Measurements from ENCODE around the gene SLC16A4. TPM values are rescaled to one million over a fixed set of nuclear protein-coding genes. Genes with fewer than 3 reads are reported as not detected.

SLC16A4 gene
- total RNA-seq, 1 donor from 2014 or later: 9.6 TPM

DNA sequence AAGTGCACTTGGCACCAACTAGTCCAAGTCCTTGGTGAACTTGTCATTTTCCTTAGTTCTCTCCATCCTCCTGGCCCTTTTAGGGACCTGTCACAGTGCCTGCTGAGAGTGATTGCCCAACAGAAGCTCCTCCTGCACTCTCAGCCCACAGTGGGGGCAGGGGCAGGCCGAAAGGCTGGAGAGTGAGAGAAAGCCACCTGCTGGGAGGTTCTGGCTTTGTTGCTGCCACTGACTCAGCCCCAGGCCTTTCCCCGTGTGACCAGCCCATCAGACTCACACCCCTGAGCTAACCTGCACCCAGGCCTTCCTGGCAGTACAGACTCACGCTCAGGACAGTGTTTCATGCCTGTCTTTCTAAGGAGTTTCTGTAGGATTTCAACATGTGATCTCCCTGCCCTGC lies 43.0 kb upstream of the SLC16A4 start:
- Histone ChIP-seq H3K27me3 (ENCODE audit: low read depth) (no peaks in the 10 kb centered on the region), H3K4me1 (peaks cover 13% of the 10 kb centered on the region), H3K4me3 (no peak overlapping the region), H3K36me3 (no peaks in the 10 kb centered on the region), H3K9me3 (no peaks in the 10 kb centered on the region), H3K27ac (peak overlapping the region; percentile 53)
- intact Hi-C loops (cut with DNase I): no loop called here
- DNase-seq: peak; percentile 80
- ATAC-seq: peak; percentile 94 to 96
- peak; percentile 17 for TF ChIP-seq CTCF (IDR thresholded peaks at IDR 0.05)

DNA sequence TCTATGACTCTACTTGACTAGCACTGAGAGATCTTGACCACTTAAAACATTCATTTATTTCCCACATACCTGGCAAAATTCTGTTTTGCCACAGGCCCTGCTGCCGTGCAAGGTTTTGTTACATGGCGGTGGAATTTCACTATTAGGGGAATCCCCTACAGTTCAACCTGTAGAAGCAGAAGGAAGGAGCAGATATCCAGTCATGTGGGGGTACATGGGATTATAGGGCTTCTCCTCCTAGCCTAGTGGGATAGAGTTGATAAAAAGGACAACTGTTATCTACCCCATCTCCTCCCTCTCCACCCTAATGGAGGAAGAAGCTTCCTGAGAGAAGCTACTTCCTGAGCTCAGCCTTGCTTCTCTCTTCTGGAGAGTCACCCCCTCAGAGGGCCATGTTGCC lies 42.4 kb upstream of the SLC16A4 start:
- no peak for DNase-seq

GRCh38 chr1:110430901-110431300 lies 40.1 kb upstream of the SLC16A4 start:
- intact Hi-C loops (cut with DNase I): no loop called here
- Histone ChIP-seq H3K27ac (no peak overlapping the region), H3K27me3 (ENCODE audit: low read depth) (no peaks in the 10 kb centered on the region), H3K4me3 (no peak overlapping the region), H3K4me1 (peaks cover 13% of the 10 kb centered on the region), H3K36me3 (no peaks in the 10 kb centered on the region), H3K9me3 (no peaks in the 10 kb centered on the region)
- DNase-seq: no peak
- TF ChIP-seq CTCF (IDR thresholded peaks at IDR 0.05): no peak
- ATAC-seq: no peak

More for the DNA sequence above, 42.4 kb upstream of the SLC16A4 start:
- Histone ChIP-seq H3K9me3 (no peaks in the 10 kb centered on the region), H3K27me3 (ENCODE audit: low read depth) (no peaks in the 10 kb centered on the region), H3K36me3 (no peaks in the 10 kb centered on the region), H3K27ac (peak overlapping the region; percentile 53), H3K4me3 (no peak overlapping the region), H3K4me1 (peaks cover 13% of the 10 kb centered on the region)
- no peak for TF ChIP-seq CTCF (IDR thresholded peaks at IDR 0.05)
- intact Hi-C loops (cut with DNase I): no loop called here
- ATAC-seq: peak in 1 of 2 donors; percentile 54

GRCh38 chr1:110430366-110430765 lies 39.5 kb upstream of the SLC16A4 start:
- intact Hi-C loops (cut with DNase I): no loop called here
- H3K36me3 ChIP-seq: no peaks in the 10 kb centered on the region
- no peak for DNase-seq
- no peak for TF ChIP-seq CTCF (IDR thresholded peaks at IDR 0.05)
- peaks cover 14% of the 10 kb centered on the region for H3K4me1 ChIP-seq
- no peak overlapping the region for H3K27ac ChIP-seq
- H3K4me3 ChIP-seq: no peak overlapping the region
- no peak for ATAC-seq
- no peaks in the 10 kb centered on the region for H3K27me3 ChIP-seq (ENCODE audit: low read depth)
- H3K9me3 ChIP-seq: no peaks in the 10 kb centered on the region

- Histone ChIP-seq H3K4me3 (no peak overlapping the region), H3K27me3 (ENCODE audit: low read depth) (no peaks in the 10 kb centered on the region), H3K36me3 (no peaks in the 10 kb centered on the region), H3K27ac (no peak overlapping the region), H3K9me3 (no peaks in the 10 kb centered on the region), H3K4me1 (peaks cover 14% of the 10 kb centered on the region)
- ATAC-seq (no peak), DNase-seq (no peak)
- no peak for TF ChIP-seq CTCF (IDR thresholded peaks at IDR 0.05)
- intact Hi-C loops (cut with DNase I): no loop called here
Measured at GRCh38 chr1:110428946-110429345, 38.1 kb upstream of the SLC16A4 start.

DNA sequence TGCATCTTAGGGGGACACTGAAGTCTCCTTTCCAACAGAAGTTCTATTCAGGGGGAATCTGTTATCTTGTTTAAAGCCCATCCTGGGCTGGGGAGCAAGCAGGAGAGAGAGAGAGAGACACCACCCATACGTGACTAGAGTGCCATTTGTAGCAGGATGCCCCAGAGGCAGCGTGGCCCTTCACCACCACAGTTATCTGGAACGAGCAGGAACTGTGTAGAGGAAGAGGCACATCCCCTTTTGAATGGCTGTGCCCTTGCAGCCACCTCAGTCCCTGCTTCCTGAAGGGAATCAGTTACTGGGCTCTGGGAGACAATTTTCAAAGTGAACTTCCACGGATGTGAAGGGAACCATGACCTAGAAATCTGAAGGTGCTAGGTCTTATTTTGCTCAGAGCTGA lies 36.0 kb upstream of the SLC16A4 start:
- H3K27me3 ChIP-seq (ENCODE audit: low read depth): no peaks in the 10 kb centered on the region
- peaks cover 7% of the 10 kb centered on the region for H3K4me1 ChIP-seq
- intact Hi-C loops (cut with DNase I): no loop called here
- H3K9me3 ChIP-seq: no peaks in the 10 kb centered on the region
- no peak overlapping the region for H3K27ac ChIP-seq
- ATAC-seq (no peak), DNase-seq (no peak)
- H3K4me3 ChIP-seq: no peak overlapping the region
- no peaks in the 10 kb centered on the region for H3K36me3 ChIP-seq
- TF ChIP-seq CTCF (IDR thresholded peaks at IDR 0.05): no peak

Data from lower lobe of right lung (tissue), 2 donors.